Brain microvascular endothelial cell (primary cell): ENCODE measurements around the gene C5orf47.
A peak's percentile ranks its signal among the peaks of the same experiment; 100 is the strongest.

ENCODE experiments used
- DNase-seq: peaks from one replicate; pipeline ENCODE4 v3.0.0-alpha.2; 2020
- H3K27ac ChIP-seq: fragments of 250-450 bp; sonication (Bioruptor Pico); 2 replicates; pipeline ENCODE4 v1.5.1; 2020; ENCODE audit warnings: mild to moderate bottlenecking, moderate library complexity
- H3K27me3 ChIP-seq: fragments of 250-450 bp; sonication (Bioruptor Pico); replicated peaks from 2 replicates; pipeline ENCODE4 v1.5.1; 2020; ENCODE audit warnings: mild to moderate bottlenecking
- H3K36me3 ChIP-seq: fragments of 250-450 bp; sonication (Bioruptor Pico); replicated peaks from 2 replicates; pipeline ENCODE4 v1.5.1; 2020; ENCODE audit warnings: mild to moderate bottlenecking
- H3K4me3 ChIP-seq: 2 replicates; pipeline ENCODE4 v1.5.1; 2011; ENCODE audit warnings: low read depth, mild to moderate bottlenecking, control low read depth, low read length, moderate library complexity
- in situ Hi-C: cut with HindIII; loops from 2 replicates; pipeline ENCODE4 v1.10.0; 2017; ENCODE audit warnings: low sequenced_read_pairs, low pct_ligation_motif_present
- TF ChIP-seq, protein P1 (sequence below): IDR thresholded peaks from 2 replicates; pipeline ENCODE4 v1.5.1; 2011; ENCODE audit warnings: low read depth, mild to moderate bottlenecking, moderate library complexity, low read length, control low read depth, inconsistent platforms; ENCODE audit errors: missing control alignments

C5orf47 gene

DNA sequence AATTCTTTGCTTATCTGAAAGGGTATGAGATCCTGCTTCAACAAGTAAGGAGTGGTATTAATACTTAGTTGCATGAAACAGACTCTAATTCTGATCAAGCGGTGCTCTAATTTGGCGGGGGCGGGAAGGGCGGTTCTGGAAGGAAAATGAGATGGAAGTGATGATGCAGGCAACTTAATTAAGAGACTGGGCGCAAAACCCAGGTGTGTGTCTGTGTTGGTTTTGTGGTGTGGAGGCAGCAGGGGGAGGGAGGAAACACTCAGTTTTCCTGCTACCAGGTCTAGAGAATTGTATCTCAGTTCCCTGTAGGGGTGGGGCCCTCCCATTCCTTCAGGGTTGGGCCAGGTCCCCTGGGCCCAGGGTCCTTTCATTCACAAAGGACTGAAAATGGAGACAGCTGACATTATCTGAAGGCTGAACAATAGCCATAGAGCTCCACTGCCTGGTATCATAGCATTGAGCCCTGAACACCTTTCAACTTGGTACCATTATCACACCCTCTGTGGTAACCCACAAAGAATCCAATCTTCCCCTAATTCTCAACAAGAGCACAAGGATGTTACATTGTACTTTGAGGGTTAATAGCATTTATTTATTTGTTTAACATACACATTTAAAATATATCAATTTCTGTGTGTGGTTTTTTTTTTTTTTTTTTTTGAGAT, 17.2 kb upstream of the C5orf47 start:
- in situ Hi-C loops: no loop called here
- no peaks in the 10 kb centered on the region for H3K27me3 ChIP-seq
- DNase-seq: no peak

DNA sequence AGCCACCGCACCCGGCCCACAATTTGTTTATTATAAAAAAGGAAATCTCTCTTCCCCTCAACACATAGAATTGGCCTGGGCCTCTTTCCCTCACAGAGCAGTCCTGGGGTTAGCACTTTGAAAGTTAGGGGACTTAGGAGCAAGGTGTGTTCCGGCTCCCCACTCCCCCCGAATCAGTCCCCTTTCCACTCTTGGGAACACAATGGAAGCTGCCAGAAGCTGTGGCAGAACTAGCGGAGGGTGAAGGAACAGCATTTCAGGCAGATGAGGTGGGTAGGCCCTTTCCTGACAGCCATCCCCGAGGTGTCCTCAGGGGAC, 16.4 kb upstream of the C5orf47 start:
- Histone ChIP-seq H3K36me3 (no peaks in the 10 kb centered on the region), H3K27ac (no peak overlapping the region), H3K4me3 (peak overlapping the region; percentile 52), H3K27me3 (no peaks in the 10 kb centered on the region)
- DNase-seq: no peak
- TF ChIP-seq, protein P1, sequence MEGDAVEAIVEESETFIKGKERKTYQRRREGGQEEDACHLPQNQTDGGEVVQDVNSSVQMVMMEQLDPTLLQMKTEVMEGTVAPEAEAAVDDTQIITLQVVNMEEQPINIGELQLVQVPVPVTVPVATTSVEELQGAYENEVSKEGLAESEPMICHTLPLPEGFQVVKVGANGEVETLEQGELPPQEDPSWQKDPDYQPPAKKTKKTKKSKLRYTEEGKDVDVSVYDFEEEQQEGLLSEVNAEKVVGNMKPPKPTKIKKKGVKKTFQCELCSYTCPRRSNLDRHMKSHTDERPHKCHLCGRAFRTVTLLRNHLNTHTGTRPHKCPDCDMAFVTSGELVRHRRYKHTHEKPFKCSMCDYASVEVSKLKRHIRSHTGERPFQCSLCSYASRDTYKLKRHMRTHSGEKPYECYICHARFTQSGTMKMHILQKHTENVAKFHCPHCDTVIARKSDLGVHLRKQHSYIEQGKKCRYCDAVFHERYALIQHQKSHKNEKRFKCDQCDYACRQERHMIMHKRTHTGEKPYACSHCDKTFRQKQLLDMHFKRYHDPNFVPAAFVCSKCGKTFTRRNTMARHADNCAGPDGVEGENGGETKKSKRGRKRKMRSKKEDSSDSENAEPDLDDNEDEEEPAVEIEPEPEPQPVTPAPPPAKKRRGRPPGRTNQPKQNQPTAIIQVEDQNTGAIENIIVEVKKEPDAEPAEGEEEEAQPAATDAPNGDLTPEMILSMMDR: no peak
- in situ Hi-C loops: no loop called here

More for the DNA sequence above, 17.2 kb upstream of the C5orf47 start:
- TF ChIP-seq, protein P1: no peak
- H3K36me3 ChIP-seq: no peaks in the 10 kb centered on the region
- no peak overlapping the region for H3K4me3 ChIP-seq
- H3K27ac ChIP-seq: no peak overlapping the region

DNA sequence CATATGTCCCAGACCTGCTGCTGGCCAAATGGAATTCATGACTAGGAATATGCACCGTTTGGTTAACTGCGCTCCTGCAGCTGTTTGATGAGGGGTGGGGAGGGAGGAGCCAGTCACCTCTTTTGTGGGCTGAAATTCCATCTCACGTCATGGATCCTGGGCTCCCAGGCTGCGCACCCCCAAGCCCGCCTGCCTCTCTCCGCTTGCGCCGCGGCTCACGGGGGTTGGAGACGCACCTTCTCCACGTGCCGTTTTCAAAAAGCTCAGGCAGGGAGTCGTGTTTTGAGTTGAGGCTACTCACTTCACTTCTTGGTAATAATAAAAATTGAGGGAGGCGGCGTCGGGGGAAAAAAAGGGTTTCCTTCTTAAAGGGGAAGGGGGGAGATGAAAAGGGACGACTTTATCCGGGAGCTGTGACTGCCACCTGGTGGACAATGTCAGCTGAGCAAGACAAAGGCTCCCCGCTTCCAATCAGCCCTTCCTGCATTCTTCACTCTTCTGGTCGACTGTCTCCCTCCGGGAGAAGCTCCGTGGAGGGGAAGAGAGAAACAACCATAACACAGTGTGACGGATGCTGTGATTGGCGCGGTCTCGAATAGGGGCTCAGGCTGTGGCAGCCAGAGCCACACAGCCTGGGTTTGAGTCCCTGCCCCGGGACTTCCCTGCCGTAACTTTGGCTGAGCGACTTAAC, 15.9 kb upstream of the C5orf47 start:
- no peaks in the 10 kb centered on the region for H3K36me3 ChIP-seq
- TF ChIP-seq, protein P1: peak; percentile 91
- no peaks in the 10 kb centered on the region for H3K27me3 ChIP-seq
- DNase-seq: peak; percentile 82
- in situ Hi-C loops: no loop called here
- no peak overlapping the region for H3K27ac ChIP-seq
- H3K4me3 ChIP-seq: peak overlapping the region; percentile 52

DNA sequence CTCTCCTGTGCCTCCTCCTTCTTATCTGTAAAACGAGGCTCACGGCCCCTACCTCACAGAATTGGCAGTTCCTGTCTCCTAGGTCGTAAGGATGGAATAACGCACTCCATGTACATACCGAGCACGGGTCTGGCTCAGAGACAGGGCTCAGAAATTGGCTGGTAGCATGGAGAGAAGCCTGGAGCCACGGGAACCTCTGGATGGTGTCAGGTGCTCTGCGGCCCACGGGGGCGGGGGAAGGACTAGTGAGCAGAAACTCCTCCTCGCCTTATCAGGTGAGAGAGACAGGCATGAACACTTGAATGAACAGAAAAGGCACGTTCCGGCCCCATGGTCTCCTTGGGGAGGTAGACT, 15.4 kb upstream of the C5orf47 start:
- Histone ChIP-seq H3K27me3 (no peaks in the 10 kb centered on the region), H3K36me3 (no peaks in the 10 kb centered on the region), H3K27ac (no peak overlapping the region), H3K4me3 (peak overlapping the region; percentile 52)
- in situ Hi-C loops: no loop called here
- TF ChIP-seq, protein P1: no peak
- no peak for DNase-seq

DNA sequence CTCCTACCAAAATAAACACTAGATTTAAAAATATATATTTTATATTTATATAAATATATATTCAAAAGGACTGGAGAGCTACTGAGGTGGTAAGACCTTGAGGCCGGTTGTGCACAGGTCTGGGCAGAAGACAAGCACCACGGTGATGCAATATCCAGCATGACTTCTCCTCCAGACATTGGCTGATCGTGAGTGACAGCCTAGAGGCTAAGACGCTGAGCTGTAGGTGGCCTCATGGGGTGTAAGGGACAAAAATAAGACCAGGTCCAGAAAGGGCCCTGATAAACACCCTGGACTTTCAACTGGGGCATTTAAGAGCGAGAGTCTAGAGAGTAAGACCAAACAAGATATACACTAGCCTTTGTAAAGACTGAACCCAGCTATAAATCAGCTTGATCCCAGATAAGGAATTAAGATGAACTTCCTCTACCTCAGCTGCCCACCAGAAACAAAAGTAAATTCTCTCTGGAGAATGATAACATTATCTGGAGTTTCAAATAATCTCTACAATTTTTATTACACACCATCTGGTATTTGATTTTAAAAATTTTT, 14.2 kb upstream of the C5orf47 start:
- H3K4me3 ChIP-seq: no peak overlapping the region

More for the DNA sequence above, 14.2 kb upstream of the C5orf47 start:
- no peak for DNase-seq
- in situ Hi-C loops: no loop called here
- TF ChIP-seq, protein P1: no peak
- Histone ChIP-seq H3K27ac (no peak overlapping the region), H3K36me3 (no peaks in the 10 kb centered on the region), H3K27me3 (no peaks in the 10 kb centered on the region)
